HepG2 (cell line): ENCODE data around the gene POGK. TPM values are rescaled to one million over a fixed set of nuclear protein-coding genes. Genes with fewer than 3 reads are reported as not detected.

ENCODE experiments used
- ATAD3A ChIP-seq: sonication (generic); formaldehyde crosslinking; IDR thresholded peaks from 2 replicates; pipeline ENCODE4 v1.4.0; 2020; ENCODE audit warnings: missing genetic modification reagents
- CBFB ChIP-seq: sonication (generic); formaldehyde crosslinking; IDR thresholded peaks from 2 replicates; pipeline ENCODE4 v1.4.0; 2020; ENCODE audit warnings: missing genetic modification reagents
- CENPT ChIP-seq: sonication (generic); formaldehyde crosslinking; IDR thresholded peaks from 2 replicates; pipeline ENCODE4 v1.8.0; 2022; ENCODE audit warnings: low read depth, mild to moderate bottlenecking, moderate library complexity, missing genetic modification reagents
- DNMT3B ChIP-seq: conservative IDR thresholded peaks from 2 replicates; pipeline ENCODE4 v1.6.1; 2016; ENCODE audit warnings: missing biosample characterization, control low read depth
- ETV6 ChIP-seq: sonication (generic); formaldehyde crosslinking; conservative IDR thresholded peaks from 2 replicates; pipeline ENCODE4 v1.4.0; 2020; ENCODE audit warnings: missing genetic modification reagents
- IKZF1 ChIP-seq: fragments of 450-650 bp; IDR thresholded peaks from 2 replicates; pipeline ENCODE4 v1.7.1; 2016
- KDM5B ChIP-seq: sonication (generic); formaldehyde crosslinking; IDR thresholded peaks from 2 replicates; pipeline ENCODE4 v1.4.0; 2020; ENCODE audit warnings: missing genetic modification reagents, mild to moderate bottlenecking, borderline replicate concordance
- KLF12 ChIP-seq: sonication (generic); formaldehyde crosslinking; IDR thresholded peaks from 2 replicates; pipeline ENCODE4 v1.4.0; 2020; ENCODE audit warnings: missing genetic modification reagents, borderline replicate concordance
- KLF16 ChIP-seq, 2 experiments: sonication (generic) in 1 of 2; formaldehyde crosslinking in 1 of 2; IDR thresholded peaks; 2 replicates each; pipeline versions ENCODE4 v1.6.1 to v1.8.0; 2016 to 2023; ENCODE audit warnings: missing genetic modification reagents in 2 of 2, missing compliant biosample characterization in 1 of 2
- NCOA5 ChIP-seq: sonication (generic); formaldehyde crosslinking; IDR thresholded peaks from 2 replicates; pipeline ENCODE4 v1.4.0; 2020; ENCODE audit warnings: missing genetic modification reagents
- SIX1 ChIP-seq: sonication (generic); formaldehyde crosslinking; IDR thresholded peaks from 2 replicates; pipeline ENCODE4 v1.4.0; 2020; ENCODE audit warnings: missing genetic modification reagents, borderline replicate concordance
- SP1 ChIP-seq, 2 experiments: fragments of 450-650 bp in 1 of 2; sonication (generic) in 1 of 2; formaldehyde crosslinking in 1 of 2; IDR thresholded peaks; 2 replicates each; pipeline versions ENCODE4 v1.4.0 to v1.6.1; 2016 to 2020; ENCODE audit warnings: missing genetic modification reagents in 1 of 2
- TBP ChIP-seq: sonication (generic); formaldehyde crosslinking; IDR thresholded peaks from 2 replicates; pipeline ENCODE4 v1.5.0; 2020; ENCODE audit warnings: missing genetic modification reagents
- ZBTB42 ChIP-seq: sonication (generic); formaldehyde crosslinking; IDR thresholded peaks from 2 replicates; pipeline ENCODE4 v1.5.0; 2020; ENCODE audit warnings: mild to moderate bottlenecking, missing genetic modification reagents
- ZNF10 ChIP-seq: sonication (generic); formaldehyde crosslinking; IDR thresholded peaks from 2 replicates; pipeline ENCODE4 v1.4.0; 2020; ENCODE audit warnings: mild to moderate bottlenecking, low read depth, missing genetic modification reagents, borderline replicate concordance
- ZNF20 ChIP-seq: sonication (generic); formaldehyde crosslinking; IDR thresholded peaks from 2 replicates; pipeline ENCODE4 v1.4.0; 2020; ENCODE audit warnings: mild to moderate bottlenecking, moderate library complexity, missing genetic modification reagents
- ZNF382 ChIP-seq: sonication (generic); formaldehyde crosslinking; IDR thresholded peaks from 2 replicates; pipeline ENCODE4 v1.5.0; 2020; ENCODE audit warnings: missing genetic modification reagents, mild to moderate bottlenecking, borderline replicate concordance
- ZNF761 ChIP-seq: sonication (generic); formaldehyde crosslinking; conservative IDR thresholded peaks from 2 replicates; pipeline ENCODE4 v1.4.0; 2020; ENCODE audit warnings: mild to moderate bottlenecking, missing genetic modification reagents
- ZNF768 ChIP-seq: sonication (generic); formaldehyde crosslinking; IDR thresholded peaks from 2 replicates; pipeline ENCODE4 v1.4.0; 2020; ENCODE audit warnings: missing genetic modification reagents
- ZNF782 ChIP-seq: sonication (generic); formaldehyde crosslinking; IDR thresholded peaks from 2 replicates; pipeline ENCODE4 v1.4.0; 2020; ENCODE audit warnings: missing genetic modification reagents, mild to moderate bottlenecking, borderline replicate concordance
- ZNF790 ChIP-seq: sonication (generic); formaldehyde crosslinking; IDR thresholded peaks from 2 replicates; pipeline ENCODE4 v1.8.0; 2022; ENCODE audit warnings: missing genetic modification reagents, mild to moderate bottlenecking, borderline replicate concordance
- polyA plus RNA-seq, 8 experiments: library from polyadenylated mRNA; depleted of rRNA in 3 of 8; stranded (reverse) in 7 of 8; unstranded in 1 of 8; fragments of >200 nt; fragmentation: Illumina TruSeq in 4 of 8; extraction: Trizol in 4 of 8; gene quantifications; 2 replicates each; pipeline versions ENCODE4 v1.2.1 to v1.2.3, GENCODE V29; 2011 to 2016; ENCODE audit warnings: low read depth in 4 of 8, missing spikeins in 1 of 8, mixed read lengths in 1 of 8; ENCODE audit not compliant: insufficient read depth in 1 of 8
- total RNA-seq, 5 experiments: library from RNA; depleted of rRNA; stranded (reverse); fragments of >200 nt; fragmentation: Illumina TruSeq; extraction: Trizol; gene quantifications; 2 replicates each; pipeline ENCODE4 v1.2.3, GENCODE V29; 2016; ENCODE audit warnings: low read depth in 1 of 5
- TF ChIP-seq, protein P1 (sequence below): sonication (generic); formaldehyde crosslinking; IDR thresholded peaks from 2 replicates; pipeline ENCODE4 v1.5.1; 2020; ENCODE audit warnings: missing genetic modification reagents, mild to moderate bottlenecking, borderline replicate concordance
- TF ChIP-seq, protein P2 (sequence below): IDR thresholded peaks from 2 replicates; pipeline ENCODE4 v1.6.1; 2016; ENCODE audit warnings: missing genetic modification reagents, missing compliant biosample characterization
- TF ChIP-seq, protein P3 (sequence below): sonication (generic); formaldehyde crosslinking; IDR thresholded peaks from 2 replicates; pipeline ENCODE4 v1.5.0; 2020; ENCODE audit warnings: mild to moderate bottlenecking, missing genetic modification reagents, borderline replicate concordance

Gene POGK
- total and polyA plus RNA-seq, 2 of the 13 experiments (the other 11 are each of a cell fraction or from before 2014, with no cell fraction given): 4.8 to 16.2 TPM

DNA sequence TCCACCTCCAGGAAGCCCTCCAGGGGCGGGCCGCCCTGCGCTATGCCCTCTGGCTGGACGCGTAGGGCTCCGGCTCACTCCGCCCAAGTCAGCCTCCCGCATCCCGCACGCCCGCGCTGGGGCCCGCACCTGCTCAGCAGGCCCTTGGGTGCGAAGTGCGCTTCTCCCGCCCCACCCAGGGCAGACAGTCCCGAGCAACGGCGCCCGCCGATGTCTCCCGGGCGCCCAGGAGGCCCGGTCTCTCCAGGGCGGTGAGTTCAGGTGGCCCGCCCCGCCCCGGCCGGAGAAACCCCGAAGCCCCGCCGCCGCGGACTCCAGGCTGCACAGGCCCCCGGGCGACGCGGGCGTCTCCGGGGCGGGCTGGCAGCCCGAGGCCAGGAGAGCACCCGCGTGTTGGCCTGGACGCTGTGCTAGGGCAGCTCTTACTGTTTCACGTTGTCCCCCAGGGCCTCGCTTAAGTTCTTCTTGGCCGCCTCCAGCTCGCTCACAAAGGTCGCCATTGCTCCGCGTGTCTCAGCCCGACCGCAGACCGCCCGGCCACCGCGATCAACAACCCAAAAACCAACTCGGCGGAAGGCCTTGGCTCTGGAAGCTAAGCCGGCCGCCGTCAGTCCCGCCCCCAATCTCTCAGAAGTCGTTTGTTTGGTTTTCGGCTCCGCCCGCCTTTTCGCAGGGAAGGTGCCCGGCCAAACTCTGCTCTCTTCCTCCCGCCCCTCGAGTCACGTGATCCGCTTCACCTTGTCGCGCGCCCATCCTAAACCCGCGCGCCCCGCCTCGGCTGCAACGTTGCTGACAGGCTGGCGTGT is 36.7 kb downstream of the POGK start, which contains the start of gene TADA1 (continued):
- TF ChIP-seq TBP (CRISPR knock-in tag) (no peak), DNMT3B (CRISPR knock-in tag) (no peak; the same call in 1 of the 2 replicates), ZNF20 (no peak), KLF16 (CRISPR knock-in tag; IDR thresholded peaks at IDR 0.05) (peak in 1 of 2 experiments; percentile 74; a peak in 1 of 4 replicates), ATAD3A (CRISPR knock-in tag) (no peak), SIX1 (CRISPR knock-in tag) (no peak), NCOA5 (no peak), ZNF10 (CRISPR knock-in tag) (no peak), ZNF382 (no peak), SP1 (IDR thresholded peaks at IDR 0.05) (no peak), SP1 (CRISPR knock-in tag; IDR thresholded peaks at IDR 0.05) (peak; percentile 65; the same call in 1 of the 2 replicates), CENPT (no peak), ZNF782 (peak; percentile 25; the same call in 1 of the 2 replicates), KLF12 (CRISPR knock-in tag) (peak; percentile 87), IKZF1 (no peak), ZNF768 (CRISPR knock-in tag) (peak; percentile 46; the same call in 1 of the 2 replicates), ZBTB42 (no peak), ZNF790 (no peak; the same call in 1 of the 2 replicates), ZNF761 (CRISPR knock-in tag) (no peak), ETV6 (CRISPR knock-in tag) (peak; percentile 73; the same call in 1 of the 2 replicates), CBFB (CRISPR knock-in tag) (peak; percentile 89), KDM5B (CRISPR knock-in tag) (peak; percentile 41; the same call in 1 of the 2 replicates)
- TF ChIP-seq, protein P1, sequence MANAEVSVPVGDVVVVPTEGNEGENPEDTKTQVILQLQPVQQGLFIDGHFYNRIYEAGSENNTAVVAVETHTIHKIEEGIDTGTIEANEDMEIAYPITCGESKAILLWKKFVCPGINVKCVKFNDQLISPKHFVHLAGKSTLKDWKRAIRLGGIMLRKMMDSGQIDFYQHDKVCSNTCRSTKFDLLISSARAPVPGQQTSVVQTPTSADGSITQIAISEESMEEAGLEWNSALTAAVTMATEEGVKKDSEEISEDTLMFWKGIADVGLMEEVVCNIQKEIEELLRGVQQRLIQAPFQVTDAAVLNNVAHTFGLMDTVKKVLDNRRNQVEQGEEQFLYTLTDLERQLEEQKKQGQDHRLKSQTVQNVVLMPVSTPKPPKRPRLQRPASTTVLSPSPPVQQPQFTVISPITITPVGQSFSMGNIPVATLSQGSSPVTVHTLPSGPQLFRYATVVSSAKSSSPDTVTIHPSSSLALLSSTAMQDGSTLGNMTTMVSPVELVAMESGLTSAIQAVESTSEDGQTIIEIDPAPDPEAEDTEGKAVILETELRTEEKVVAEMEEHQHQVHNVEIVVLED (CRISPR knock-in tag): peak; percentile 61; the same call in 1 of the 2 replicates
- TF ChIP-seq, protein P2, sequence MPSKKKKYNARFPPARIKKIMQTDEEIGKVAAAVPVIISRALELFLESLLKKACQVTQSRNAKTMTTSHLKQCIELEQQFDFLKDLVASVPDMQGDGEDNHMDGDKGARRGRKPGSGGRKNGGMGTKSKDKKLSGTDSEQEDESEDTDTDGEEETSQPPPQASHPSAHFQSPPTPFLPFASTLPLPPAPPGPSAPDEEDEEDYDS (CRISPR knock-in tag): peak; percentile 56
- TF ChIP-seq, protein P3, sequence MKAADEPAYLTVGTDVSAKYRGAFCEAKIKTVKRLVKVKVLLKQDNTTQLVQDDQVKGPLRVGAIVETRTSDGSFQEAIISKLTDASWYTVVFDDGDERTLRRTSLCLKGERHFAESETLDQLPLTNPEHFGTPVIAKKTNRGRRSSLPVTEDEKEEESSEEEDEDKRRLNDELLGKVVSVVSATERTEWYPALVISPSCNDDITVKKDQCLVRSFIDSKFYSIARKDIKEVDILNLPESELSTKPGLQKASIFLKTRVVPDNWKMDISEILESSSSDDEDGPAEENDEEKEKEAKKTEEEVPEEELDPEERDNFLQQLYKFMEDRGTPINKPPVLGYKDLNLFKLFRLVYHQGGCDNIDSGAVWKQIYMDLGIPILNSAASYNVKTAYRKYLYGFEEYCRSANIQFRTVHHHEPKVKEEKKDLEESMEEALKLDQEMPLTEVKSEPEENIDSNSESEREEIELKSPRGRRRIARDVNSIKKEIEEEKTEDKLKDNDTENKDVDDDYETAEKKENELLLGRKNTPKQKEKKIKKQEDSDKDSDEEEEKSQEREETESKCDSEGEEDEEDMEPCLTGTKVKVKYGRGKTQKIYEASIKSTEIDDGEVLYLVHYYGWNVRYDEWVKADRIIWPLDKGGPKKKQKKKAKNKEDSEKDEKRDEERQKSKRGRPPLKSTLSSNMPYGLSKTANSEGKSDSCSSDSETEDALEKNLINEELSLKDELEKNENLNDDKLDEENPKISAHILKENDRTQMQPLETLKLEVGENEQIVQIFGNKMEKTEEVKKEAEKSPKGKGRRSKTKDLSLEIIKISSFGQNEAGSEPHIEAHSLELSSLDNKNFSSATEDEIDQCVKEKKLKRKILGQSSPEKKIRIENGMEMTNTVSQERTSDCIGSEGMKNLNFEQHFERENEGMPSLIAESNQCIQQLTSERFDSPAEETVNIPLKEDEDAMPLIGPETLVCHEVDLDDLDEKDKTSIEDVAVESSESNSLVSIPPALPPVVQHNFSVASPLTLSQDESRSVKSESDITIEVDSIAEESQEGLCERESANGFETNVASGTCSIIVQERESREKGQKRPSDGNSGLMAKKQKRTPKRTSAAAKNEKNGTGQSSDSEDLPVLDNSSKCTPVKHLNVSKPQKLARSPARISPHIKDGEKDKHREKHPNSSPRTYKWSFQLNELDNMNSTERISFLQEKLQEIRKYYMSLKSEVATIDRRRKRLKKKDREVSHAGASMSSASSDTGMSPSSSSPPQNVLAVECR (CRISPR knock-in tag): peak; percentile 75; the same call in 1 of the 2 replicates
